Measurements from ENCODE around the gene MAD1L1. TPM values are rescaled to one million over a fixed set of nuclear protein-coding genes. Genes with fewer than 3 reads are reported as not detected.
A peak's percentile ranks its signal among the peaks of the same experiment; 100 is the strongest.

Gene MAD1L1
- polyA plus RNA-seq, 6 donors from 2014 or later = 109 to 209 (median 158) TPM

DNA sequence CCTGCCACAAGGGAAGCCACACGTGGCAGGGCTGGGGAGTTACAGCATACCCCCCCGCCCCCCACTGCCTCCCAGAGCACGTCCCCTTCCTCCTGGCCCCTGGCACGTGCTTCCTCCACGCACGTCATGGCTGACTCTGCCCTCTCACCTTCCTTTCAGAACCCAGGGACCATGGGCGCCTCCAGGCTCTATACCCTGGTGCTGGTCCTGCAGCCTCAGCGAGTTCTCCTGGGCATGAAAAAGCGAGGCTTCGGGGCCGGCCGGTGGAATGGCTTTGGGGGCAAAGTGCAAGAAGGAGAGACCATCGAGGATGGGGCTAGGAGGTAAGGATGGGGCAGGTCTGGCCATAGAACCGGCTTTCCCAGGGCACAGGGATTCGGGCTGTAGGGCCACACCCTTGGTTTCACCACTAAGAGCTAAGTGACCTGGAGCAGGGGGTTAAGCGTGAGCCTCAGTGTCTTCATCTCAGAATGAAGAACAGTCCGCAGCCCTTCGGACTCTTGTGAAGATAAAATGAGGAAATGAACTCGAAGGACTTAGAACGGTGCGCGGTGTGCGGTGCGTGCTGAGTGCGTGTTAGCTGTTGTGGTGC lies 11.8 kb upstream of the MAD1L1 start:
- no peaks in the 10 kb centered on the region for H3K27me3 Mint-ChIP-seq
- no peaks in the 10 kb centered on the region for H3K9me3 Mint-ChIP-seq
- peaks cover 36 to 73% (median 68%) of the 10 kb centered on the region in 3 donors for H3K4me1 Mint-ChIP-seq
- no peaks in the 10 kb centered on the region for H3K36me3 Mint-ChIP-seq
- no peak for DNase-seq
- ATAC-seq (ENCODE audit: low read depth in 2 of 2) = no peak
- peak overlapping the region; percentile 20 to 98 (median 47) for H3K4me3 Mint-ChIP-seq
- peak overlapping the region in 3 of 6 donors; percentile 73 to 84 (median 79) for H3K27ac Mint-ChIP-seq

DNA sequence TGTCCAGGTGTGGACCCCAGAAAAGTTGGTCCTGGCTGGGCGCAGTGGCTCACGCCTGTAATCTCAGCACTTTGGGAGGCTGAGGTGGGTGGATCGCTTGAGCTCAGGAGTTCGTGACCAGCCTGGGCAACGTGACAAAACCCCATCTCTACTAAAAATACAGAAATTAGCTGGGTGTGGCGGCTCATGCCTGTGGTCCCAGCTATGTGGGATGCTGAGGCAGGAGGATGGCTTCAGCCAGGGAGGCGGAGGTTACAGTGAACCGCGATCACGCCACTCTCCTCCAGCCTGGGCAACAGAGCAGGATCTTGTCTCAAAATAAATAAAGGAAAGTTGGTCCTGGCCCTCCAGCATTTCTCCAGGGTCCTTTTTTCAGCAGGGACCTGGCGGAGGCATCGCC lies 10.7 kb upstream of the MAD1L1 start:
- Mint-ChIP-seq H3K27me3 (no peaks in the 10 kb centered on the region), H3K9me3 (no peaks in the 10 kb centered on the region), H3K27ac (peak overlapping the region in 2 of 6 donors; percentile 15 to 84), H3K4me1 (peaks cover 30 to 67% (median 61%) of the 10 kb centered on the region in 3 donors), H3K4me3 (peak overlapping the region in 7 of 8 donors; percentile 19 to 98 (median 94)), H3K36me3 (no peaks in the 10 kb centered on the region)
- DNase-seq (no peak), ATAC-seq (ENCODE audit: low read depth in 2 of 2) (no peak)

DNA sequence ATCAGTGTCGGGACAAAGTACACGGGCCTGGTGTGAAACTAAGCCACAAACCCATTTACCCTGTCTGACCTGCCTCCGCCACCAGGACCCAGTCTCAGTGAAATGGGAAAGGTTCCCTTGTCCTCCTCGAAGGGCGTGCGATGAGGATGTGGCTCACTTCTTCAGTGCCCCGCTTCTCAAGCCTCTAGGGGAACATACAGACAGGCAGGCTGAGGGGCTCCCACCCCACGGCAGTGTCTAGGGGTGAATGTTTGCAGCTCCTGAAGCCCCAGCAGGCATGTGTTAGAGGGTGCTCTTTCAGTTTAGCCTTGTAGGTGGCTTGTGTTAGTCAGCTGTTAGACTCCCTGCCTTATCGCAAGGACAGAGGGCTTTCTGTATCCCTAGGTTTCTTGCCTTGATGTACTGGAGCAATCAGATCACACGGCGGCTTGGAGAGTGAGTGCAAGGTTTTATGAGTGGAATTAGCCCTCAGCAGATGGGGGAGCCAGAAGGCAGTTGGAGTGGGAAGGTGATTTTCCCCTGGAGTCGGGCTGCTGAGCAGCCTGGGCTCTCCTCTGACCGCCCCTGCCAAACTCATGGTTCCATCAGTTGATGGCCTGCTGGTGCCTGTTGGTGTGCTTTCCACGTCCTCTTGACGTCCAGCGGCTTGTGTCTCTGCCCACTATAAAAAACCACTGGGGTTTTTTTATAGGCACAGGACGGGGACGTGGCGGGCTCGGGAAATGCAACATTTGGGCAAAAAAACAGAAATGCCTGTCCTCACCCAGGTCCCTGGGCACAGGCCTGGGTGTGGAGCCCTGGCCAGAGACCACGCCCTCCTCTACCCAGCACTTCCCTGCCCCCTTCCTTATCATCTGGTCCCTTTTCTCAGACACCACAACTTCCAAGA lies 10.0 kb upstream of the MAD1L1 start:
- Mint-ChIP-seq H3K27me3 (no peaks in the 10 kb centered on the region), H3K9me3 (no peaks in the 10 kb centered on the region), H3K4me3 (peak overlapping the region; percentile 90 to 98 (median 96)), H3K4me1 (peaks cover 31 to 67% (median 62%) of the 10 kb centered on the region in 3 donors), H3K27ac (peak overlapping the region; percentile 91 to 97 (median 94)), H3K36me3 (no peaks in the 10 kb centered on the region)
- DNase-seq (no peak), ATAC-seq (ENCODE audit: low read depth in 2 of 2) (peak; percentile 47 to 50)

DNA sequence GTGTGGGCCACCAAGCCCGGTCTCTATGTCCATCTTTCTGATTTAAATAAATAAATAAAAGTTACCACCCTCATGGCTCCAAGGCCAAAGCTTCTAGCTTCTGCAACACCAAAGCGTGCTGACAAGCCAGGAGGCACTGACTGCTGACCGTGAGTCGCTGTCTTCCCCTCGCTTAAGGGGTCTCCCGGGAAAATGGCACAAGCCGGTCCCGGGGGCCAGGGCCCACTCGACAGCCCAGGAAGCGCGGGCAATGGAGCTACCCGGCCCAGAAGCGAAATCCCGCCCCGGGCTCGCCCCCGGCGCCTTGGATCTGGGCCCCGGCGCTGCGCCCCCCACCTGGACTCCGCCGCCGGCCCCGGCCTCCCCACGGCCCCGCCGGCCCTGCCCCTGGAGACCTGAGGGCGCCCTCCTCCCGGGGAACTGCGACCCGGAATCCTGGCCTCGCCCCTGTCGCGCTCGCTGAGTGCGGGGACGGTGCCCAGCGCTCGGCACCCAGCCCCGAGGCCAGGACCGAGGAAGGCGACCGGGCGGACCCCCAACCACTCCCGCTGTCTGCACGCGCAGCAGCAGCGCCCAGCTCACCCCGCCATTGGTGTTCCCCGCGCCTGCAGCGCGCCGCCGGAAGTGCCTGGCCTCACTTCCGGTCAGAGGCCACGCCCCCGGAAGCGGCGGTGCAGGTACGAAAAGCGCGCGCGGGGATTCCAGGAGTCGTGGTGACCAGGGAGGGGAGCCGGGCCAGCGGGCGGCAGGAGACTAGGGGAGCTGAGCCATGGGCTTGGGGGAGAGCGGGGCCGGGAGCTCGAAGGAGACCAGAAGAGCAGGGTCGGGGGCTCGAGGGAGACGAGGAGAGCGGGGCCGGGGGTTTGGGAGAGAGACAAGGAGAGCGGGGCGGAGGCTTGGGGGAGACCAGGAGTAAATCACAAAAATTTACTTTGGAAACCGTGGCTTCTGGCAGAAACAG lies 9.1 kb upstream of the MAD1L1 start, which contains the start of the genes MRM2 and NUDT1:
MRM2 (minus strand) TSS at position 626 of the 961 bp plus-strand sequence; CDS start at position 590, 36 bp downstream.
NUDT1 (plus strand) TSS at position 647 of the 961 bp plus-strand sequence. CDS start 2,349 bp downstream, outside the sequence.
- H3K4me3 Mint-ChIP-seq = peak within 1 kb of the TSS; percentile 90 to 98 (median 96)
- H3K4me1 Mint-ChIP-seq = peaks cover 38 to 74% (median 65%) of the 10 kb centered on the region in 3 donors
- H3K36me3 Mint-ChIP-seq = peaks cover 6 to 8% of the 10 kb centered on the region in 2 donors
- ATAC-seq (ENCODE audit: low read depth in 2 of 2) (peak in 1 of 2 donors; percentile 4), DNase-seq (no peak)
- peak within 1 kb of the TSS; percentile 91 to 97 (median 94) for H3K27ac Mint-ChIP-seq
- H3K9me3 Mint-ChIP-seq = peaks cover 0 to 4% (median 0%) of the 10 kb centered on the region in 7 donors
- no peaks in the 10 kb centered on the region for H3K27me3 Mint-ChIP-seq

DNA sequence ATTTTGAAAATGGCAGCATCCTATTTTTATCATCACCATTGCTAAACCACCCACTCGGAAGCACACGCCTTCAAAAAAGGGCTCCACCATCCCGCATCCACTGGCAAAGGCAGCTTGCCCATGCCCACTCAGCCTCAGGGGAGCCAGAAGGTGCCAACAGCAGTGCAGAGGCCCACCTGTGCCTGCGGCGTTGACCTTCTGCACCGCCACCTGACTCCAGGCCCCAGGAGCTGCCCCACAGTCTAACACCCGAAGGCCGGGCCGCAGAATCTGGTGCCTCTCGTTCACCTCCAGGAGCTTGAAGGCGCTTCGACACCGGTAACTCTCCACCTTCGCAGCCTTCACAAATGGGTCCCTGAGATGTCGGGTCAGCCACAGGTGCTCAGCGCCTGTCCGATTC lies 6.5 kb upstream of the MAD1L1 start:
- peak overlapping the region in 5 of 6 donors; percentile 65 to 99 (median 90) for H3K27ac Mint-ChIP-seq
- ATAC-seq (ENCODE audit: low read depth in 2 of 2) (no peak), DNase-seq (no peak)
- H3K4me3 Mint-ChIP-seq = peak overlapping the region in 3 of 8 donors; percentile 5 to 98 (median 78)
- H3K36me3 Mint-ChIP-seq = peaks cover 6 to 9% of the 10 kb centered on the region in 2 donors
- H3K9me3 Mint-ChIP-seq = peaks cover 0 to 4% (median 0%) of the 10 kb centered on the region in 7 donors
- no peaks in the 10 kb centered on the region for H3K27me3 Mint-ChIP-seq
- H3K4me1 Mint-ChIP-seq = peaks cover 30 to 70% (median 45%) of the 10 kb centered on the region in 3 donors

DNA sequence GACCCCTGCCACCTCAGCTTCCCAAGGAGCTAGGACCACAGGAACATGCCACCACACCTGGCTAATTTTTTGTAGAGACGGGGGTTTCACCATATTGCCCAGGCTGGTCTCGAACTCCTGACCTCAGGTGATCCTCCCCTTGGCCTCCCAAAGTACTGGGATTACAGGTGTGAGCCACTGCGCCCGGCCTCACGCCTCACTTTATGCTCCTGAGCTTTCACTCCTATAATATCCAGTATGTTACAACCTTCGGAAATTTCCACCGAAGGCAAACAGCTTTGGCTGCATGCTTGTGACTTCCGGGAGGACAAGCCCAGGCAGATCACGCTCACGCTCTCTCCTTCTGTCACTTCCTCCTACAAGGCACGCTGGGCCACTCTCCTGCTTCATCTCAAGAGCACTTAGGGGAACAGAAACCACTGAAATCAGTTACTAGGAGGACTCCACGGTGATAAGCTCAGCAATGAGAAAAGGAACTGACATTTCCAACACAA lies 4.4 kb upstream of the MAD1L1 start:
- H3K9me3 Mint-ChIP-seq = peaks cover 0 to 4% (median 0%) of the 10 kb centered on the region in 7 donors
- peak overlapping the region; percentile 99 to 100 (median 100) for H3K27ac Mint-ChIP-seq
- no peaks in the 10 kb centered on the region for H3K27me3 Mint-ChIP-seq
- DNase-seq (peak; percentile 86), ATAC-seq (ENCODE audit: low read depth in 2 of 2) (peak; percentile 90 to 91)
- peaks cover 6 to 9% of the 10 kb centered on the region in 2 donors for H3K36me3 Mint-ChIP-seq
- peak overlapping the region; percentile 63 to 86 (median 82) for H3K4me3 Mint-ChIP-seq
- peaks cover 28 to 66% (median 41%) of the 10 kb centered on the region in 3 donors for H3K4me1 Mint-ChIP-seq

DNA sequence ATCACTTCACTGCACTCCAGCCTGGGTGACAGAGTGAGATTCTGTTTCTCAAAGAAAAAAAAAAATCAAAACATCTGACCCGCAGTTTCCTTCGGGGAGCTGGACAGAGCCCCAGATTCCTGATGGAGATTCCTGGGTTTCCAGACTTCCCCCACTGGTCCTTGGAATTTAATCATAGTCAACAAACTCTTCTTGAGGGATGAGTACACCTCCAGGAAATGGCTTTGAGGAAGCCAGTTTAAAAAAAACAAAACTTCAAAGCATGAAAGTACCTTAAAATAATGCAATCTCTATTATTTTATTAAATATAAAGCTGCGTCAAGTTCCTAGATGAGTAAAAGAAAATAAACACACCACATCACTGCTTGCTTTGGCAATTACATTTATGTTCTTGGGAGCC lies 1.2 kb upstream of the MAD1L1 start:
- Mint-ChIP-seq H3K27ac (peak overlapping the region in 2 of 6 donors; percentile 81 to 88), H3K4me1 (peaks cover 40 to 68% (median 51%) of the 10 kb centered on the region in 3 donors), H3K36me3 (peaks cover 6 to 9% of the 10 kb centered on the region in 2 donors), H3K9me3 (peaks cover 0 to 4% (median 0%) of the 10 kb centered on the region in 7 donors), H3K4me3 (peak overlapping the region in 7 of 8 donors; percentile 20 to 96 (median 67)), H3K27me3 (no peaks in the 10 kb centered on the region)
- DNase-seq (no peak), ATAC-seq (ENCODE audit: low read depth in 2 of 2) (no peak)

DNA sequence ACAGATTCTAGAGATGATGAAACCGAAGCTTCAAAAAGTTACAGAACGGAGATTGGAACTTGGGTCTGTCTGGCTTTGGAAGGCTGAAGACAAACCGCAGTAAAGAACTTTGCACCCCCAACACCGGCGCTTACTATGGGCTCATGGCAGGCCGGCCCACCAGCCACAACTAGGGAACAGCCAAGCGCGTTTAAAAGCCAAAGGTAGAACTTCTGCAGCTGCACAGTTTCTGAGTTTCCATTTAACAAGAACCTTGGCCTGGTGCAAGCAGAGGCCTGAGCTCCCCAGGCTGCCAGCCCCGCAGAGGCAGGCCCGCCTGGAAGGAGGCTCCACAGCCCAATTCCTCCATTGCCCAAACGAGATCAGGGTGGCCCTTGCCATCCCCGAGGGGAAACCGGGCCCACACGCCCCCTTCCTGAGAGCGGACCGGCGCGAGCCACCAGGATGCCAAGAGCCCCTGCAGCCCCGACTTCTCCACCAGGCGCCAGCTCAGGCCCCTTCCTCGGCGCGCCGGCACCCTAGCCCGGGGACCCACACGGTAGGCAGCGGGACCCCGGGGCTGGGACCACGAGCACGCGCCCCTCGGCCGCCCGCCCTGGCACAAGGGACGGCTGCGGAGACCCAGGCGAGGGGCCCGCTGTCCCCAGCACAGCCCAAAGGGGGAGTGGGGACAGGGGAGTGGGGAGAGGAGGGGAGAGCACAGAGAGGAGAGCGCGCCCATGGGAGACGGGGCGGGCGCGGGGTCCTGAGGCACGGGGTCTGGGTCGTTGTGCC lies 566 bp downstream of the MAD1L1 start:
- H3K4me3 Mint-ChIP-seq = peak overlapping the region; percentile 84 to 93 (median 91)

DNA sequence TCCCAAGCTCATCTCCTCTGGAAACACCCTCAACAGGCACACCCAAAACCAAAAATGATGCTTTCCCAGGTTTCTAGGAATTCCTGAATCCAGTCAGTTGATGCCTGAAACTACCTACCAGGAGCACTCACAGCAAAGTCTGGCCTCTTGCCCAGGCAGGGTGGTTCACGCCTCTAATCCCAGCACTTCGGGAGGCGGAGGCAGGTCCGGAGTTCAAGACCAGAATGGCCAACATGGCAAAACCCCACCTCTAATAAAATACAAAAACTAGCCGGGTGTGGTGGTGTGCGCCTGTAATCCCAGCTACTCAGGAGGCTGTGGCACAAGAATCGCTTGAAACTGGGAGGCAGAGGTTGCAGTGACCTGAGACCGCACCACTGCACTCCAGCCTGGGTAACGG lies 1.9 kb downstream of the MAD1L1 start:
- peak overlapping the region in 5 of 8 donors; percentile 9 to 71 (median 36) for H3K4me3 Mint-ChIP-seq

More for the DNA sequence above, 566 bp downstream of the MAD1L1 start:
- peak overlapping the region; percentile 83 to 95 (median 92) for H3K27ac Mint-ChIP-seq
- DNase-seq (peak; percentile 42), ATAC-seq (ENCODE audit: low read depth in 2 of 2) (peak; percentile 32 to 41)
- peaks cover 32 to 57% (median 45%) of the 10 kb centered on the region in 3 donors for H3K4me1 Mint-ChIP-seq
- H3K27me3 Mint-ChIP-seq = no peaks in the 10 kb centered on the region
- peaks cover 0 to 1% (median 0%) of the 10 kb centered on the region in 7 donors for H3K9me3 Mint-ChIP-seq
- H3K36me3 Mint-ChIP-seq = peaks cover 2 to 3% of the 10 kb centered on the region in 2 donors

DNA sequence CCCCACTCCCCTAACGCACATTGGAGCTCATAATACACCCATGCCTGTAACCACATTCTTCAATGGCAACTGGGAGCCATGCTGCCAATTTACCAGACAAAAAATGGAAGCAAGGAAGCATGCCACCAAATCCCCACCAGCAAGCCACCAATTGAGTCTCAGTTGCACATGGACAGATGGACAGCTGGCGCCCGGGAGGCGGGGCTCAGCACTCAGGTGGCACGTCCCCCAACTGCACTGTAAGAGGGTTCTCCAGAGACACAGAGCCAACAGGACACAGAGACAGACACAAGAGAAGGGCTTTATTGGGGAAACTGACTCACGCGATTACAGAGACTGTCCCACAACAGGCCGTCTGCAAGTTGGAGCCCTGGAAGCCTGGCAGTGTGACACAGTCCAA lies 2.5 kb downstream of the MAD1L1 start:
- DNase-seq (no peak), ATAC-seq (ENCODE audit: low read depth in 2 of 2) (no peak)
- Mint-ChIP-seq H3K27me3 (no peaks in the 10 kb centered on the region), H3K4me3 (peak overlapping the region in 6 of 8 donors; percentile 21 to 71 (median 52)), H3K4me1 (peaks cover 29 to 45% (median 37%) of the 10 kb centered on the region in 3 donors), H3K36me3 (peaks cover 4 to 10% of the 10 kb centered on the region in 2 donors), H3K27ac (peak overlapping the region in 1 of 6 donors; percentile 82), H3K9me3 (no peaks in the 10 kb centered on the region)

More for the DNA sequence above, 1.9 kb downstream of the MAD1L1 start:
- Mint-ChIP-seq H3K27me3 (no peaks in the 10 kb centered on the region), H3K4me1 (peaks cover 26 to 52% (median 37%) of the 10 kb centered on the region in 3 donors), H3K9me3 (no peaks in the 10 kb centered on the region), H3K36me3 (peaks cover 3 to 4% of the 10 kb centered on the region in 2 donors), H3K27ac (peak overlapping the region in 1 of 6 donors; percentile 33)
- no peak for DNase-seq
- no peak for ATAC-seq (ENCODE audit: low read depth in 2 of 2)

DNA sequence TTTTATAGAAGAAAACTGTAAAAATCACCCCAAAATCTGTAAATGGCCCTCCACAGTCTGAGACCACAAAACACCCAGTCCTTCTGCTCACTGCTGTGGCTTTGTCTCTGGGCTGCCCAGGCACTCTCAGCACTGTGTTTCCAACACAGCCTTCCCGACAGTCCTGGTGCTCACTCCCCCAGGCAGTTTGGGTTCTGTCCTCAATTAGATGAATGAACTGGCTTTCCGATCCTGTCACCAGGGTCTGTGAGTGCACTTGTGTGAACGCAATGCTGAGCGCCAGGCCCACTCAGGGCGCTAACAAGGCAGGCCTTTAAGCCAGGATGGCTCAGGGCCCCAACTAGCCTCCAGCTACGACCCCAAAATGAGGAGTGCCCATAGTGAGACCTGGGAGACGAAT lies 3.3 kb downstream of the MAD1L1 start:
- H3K4me1 Mint-ChIP-seq = peaks cover 24 to 39% (median 37%) of the 10 kb centered on the region in 3 donors
- ATAC-seq (ENCODE audit: low read depth in 2 of 2) (no peak), DNase-seq (no peak)
- no peaks in the 10 kb centered on the region for H3K9me3 Mint-ChIP-seq
- peaks cover 4 to 11% of the 10 kb centered on the region in 2 donors for H3K36me3 Mint-ChIP-seq
- H3K27me3 Mint-ChIP-seq = no peaks in the 10 kb centered on the region
- peak overlapping the region in 5 of 8 donors; percentile 25 to 66 (median 43) for H3K4me3 Mint-ChIP-seq
- peak overlapping the region in 2 of 6 donors; percentile 28 to 79 for H3K27ac Mint-ChIP-seq

Measured in naive B cell (primary cell).